IMR-90 (cell line): ENCODE measurements around the gene ZDHHC11B. TPM values are rescaled to one million over a fixed set of nuclear protein-coding genes. Genes with fewer than 3 reads are reported as not detected.
"Not testable (repeated sequence)": the region's sequence is repeated elsewhere in the genome, so short reads cannot be mapped to it uniquely, and the experiment has no call there.

Experiments
- ATAC-seq: fragments of 200-7000 bp; cut with Tn5 transposase; 2 replicates; pipeline ENCODE4 v1.9.1; 2020; ENCODE audit warnings: low read depth, mild to moderate bottlenecking, moderate library complexity
- BruUV-seq: library from RNA; stranded (reverse); fragments of 400-500 nt; replicated peaks from 2 replicates; lab custom pipeline; 2021; lab: Mats Ljungman, UMichigan
- CTCF ChIA-PET: fragments of 300-600 bp; formaldehyde crosslinking; extraction: SDS; loops from one replicate; lab custom pipeline; 2021; ENCODE audit warnings: antibody characterized with exemption; lab: Yijun Ruan, JAX
- POLR2A ChIA-PET: fragments of 300-600 bp; sonication (Branson Sonifier 250); formaldehyde crosslinking; loops from one replicate; lab custom pipeline; 2022; ENCODE audit warnings: antibody characterized with exemption; ENCODE audit not compliant: unreplicated experiment; lab: Charles Lee
- DNase-seq: peaks from one replicate; pipeline ENCODE4 v3.0.0; 2013
- H2AFZ ChIP-seq: replicated peaks from 2 replicates; pipeline ENCODE3; 2013; ENCODE audit warnings: low read length, mild to moderate bottlenecking; ENCODE audit not compliant: poor library complexity
- H2AK5ac ChIP-seq: 2 replicates; pipeline ENCODE4 v1.6.1; 2013; ENCODE audit warnings: low read depth, low read length, inconsistent platforms
- H2AK9ac ChIP-seq: replicated peaks from 2 replicates; pipeline ENCODE3; 2013; ENCODE audit warnings: mild to moderate bottlenecking, low read depth, low read length, moderate library complexity; ENCODE audit not compliant: poor library complexity
- H2BK120ac ChIP-seq: 2 replicates; pipeline ENCODE4 v1.6.1; 2013; ENCODE audit warnings: low read depth, low read length, inconsistent platforms
- H2BK15ac ChIP-seq: 3 replicates; pipeline ENCODE4 v1.6.1; 2013; ENCODE audit warnings: low read depth, low read length, inconsistent platforms
- H2BK20ac ChIP-seq: 2 replicates; pipeline ENCODE4 v1.6.1; 2013; ENCODE audit warnings: low read depth, mild to moderate bottlenecking, inconsistent platforms, low read length, moderate library complexity
- H2BK5ac ChIP-seq: 2 replicates; pipeline ENCODE4 v1.6.1; 2013; ENCODE audit warnings: mild to moderate bottlenecking, low read depth, low read length, inconsistent platforms; ENCODE audit not compliant: poor library complexity, severe bottlenecking
- H3K14ac ChIP-seq: replicated peaks from 2 replicates; pipeline ENCODE4 v1.6.1; 2013; ENCODE audit warnings: low read depth, low read length, inconsistent platforms
- H3K18ac ChIP-seq: 2 replicates; pipeline ENCODE4 v1.6.1; 2013; ENCODE audit warnings: low read depth, low read length, control low read depth
- H3K23ac ChIP-seq: 2 replicates; pipeline ENCODE4 v1.6.1; 2013; ENCODE audit warnings: low read depth, low read length, inconsistent platforms
- H3K27ac ChIP-seq: 2 replicates; pipeline ENCODE4 v1.5.1; 2013; ENCODE audit warnings: mild to moderate bottlenecking, control low read depth, low read length; ENCODE audit not compliant: insufficient read depth
- H3K27me3 ChIP-seq: 2 replicates; pipeline ENCODE4 v1.6.1; 2013; ENCODE audit warnings: low read length; ENCODE audit not compliant: control insufficient read depth, insufficient read depth
- H3K36me3 ChIP-seq: 2 replicates; pipeline ENCODE4 v1.6.1; 2013; ENCODE audit warnings: low read length, mixed read lengths; ENCODE audit not compliant: control insufficient read depth, insufficient read depth
- H3K4ac ChIP-seq: 2 replicates; pipeline ENCODE4 v1.6.1; 2013; ENCODE audit warnings: low read depth, low read length, inconsistent platforms
- H3K4me1 ChIP-seq: 2 replicates; pipeline ENCODE4 v1.6.1; 2013; ENCODE audit warnings: low read length, mixed read lengths; ENCODE audit not compliant: control insufficient read depth, insufficient read depth
- H3K4me2 ChIP-seq: 2 replicates; pipeline ENCODE4 v1.6.1; 2013; ENCODE audit warnings: low read depth, mild to moderate bottlenecking, control low read depth, low read length, moderate library complexity
- H3K4me3 ChIP-seq: 2 replicates; pipeline ENCODE4 v1.5.1; 2013; ENCODE audit warnings: low read depth, mild to moderate bottlenecking, control low read depth, low read length, moderate library complexity; ENCODE audit not compliant: insufficient read depth
- H3K56ac ChIP-seq: 2 replicates; pipeline ENCODE4 v1.6.1; 2013; ENCODE audit warnings: low read length, inconsistent platforms; ENCODE audit not compliant: insufficient read depth; ENCODE audit errors: extremely low read depth
- H3K79me1 ChIP-seq, 2 experiments: 2 replicates each; pipeline ENCODE4 v1.6.1; 2013; ENCODE audit warnings: low read length in 2 of 2, inconsistent platforms in 1 of 2, low read depth in 1 of 2
- H3K9ac ChIP-seq: 2 replicates; pipeline ENCODE4 v1.6.1; 2013; ENCODE audit warnings: low read depth, low read length, control low read depth
- H3K9me1 ChIP-seq: 2 replicates; pipeline ENCODE4 v1.6.1; 2013; ENCODE audit warnings: low read length, inconsistent platforms; ENCODE audit not compliant: insufficient read depth
- H3K9me3 ChIP-seq: 2 replicates; pipeline ENCODE4 v1.6.1; 2013; ENCODE audit warnings: low read length; ENCODE audit not compliant: control insufficient read depth, insufficient read depth
- H4K20me1 ChIP-seq: 2 replicates; pipeline ENCODE4 v1.6.1; 2013; ENCODE audit warnings: low read length, inconsistent platforms; ENCODE audit not compliant: insufficient read depth
- H4K5ac ChIP-seq: 2 replicates; pipeline ENCODE4 v1.6.1; 2013; ENCODE audit warnings: mild to moderate bottlenecking, low read depth, low read length, control low read depth
- H4K8ac ChIP-seq, 2 experiments: 2 replicates each; pipeline ENCODE4 v1.6.1; 2013; ENCODE audit warnings: low read depth in 2 of 2, low read length in 2 of 2, control low read depth in 1 of 2, inconsistent platforms in 1 of 2
- H4K91ac ChIP-seq: 2 replicates; pipeline ENCODE4 v1.6.1; 2013; ENCODE audit warnings: low read depth, low read length, inconsistent platforms; ENCODE audit not compliant: insufficient read depth
- WGBS, 2 experiments: methylation state at CpG; one replicate each; pipeline versions ENCODE4 v1.1.5 to v1.1.7; 2013; ENCODE audit warnings: missing lambda C conversion rate in 2 of 2; ENCODE audit not compliant: insufficient read length in 1 of 2; ENCODE audit errors: extremely low coverage in 2 of 2; 5-methylcytosine and 5-hydroxymethylcytosine counted together
- dilution Hi-C: fragments of 300-500 bp; cut with HindIII; formaldehyde crosslinking; loops from one replicate; pipeline ENCODE4 v1.14.3; 2018; ENCODE audit warnings: low sequenced_read_pairs; ENCODE audit not compliant: unreplicated experiment
- in situ Hi-C: fragments of 300-500 bp; cut with MboI; formaldehyde crosslinking; loops from 3 replicates; pipeline ENCODE4 v1.14.3; 2019; ENCODE audit warnings: low sequenced_read_pairs, inconsistent platforms, mixed read lengths
- intact Hi-C: fragments of 100-400 bp; cut with micrococcal nuclease; formaldehyde crosslinking; loops from 2 replicates; pipeline ENCODE4 v1.10.0; 2022
- polyA plus RNA-seq, 3 experiments: library from polyadenylated mRNA; depleted of rRNA; stranded (reverse); fragments of >200 nt; gene quantifications; 2 replicates each; pipeline ENCODE4 v1.2.3, GENCODE V29; 2012; ENCODE audit warnings: low replicate concordance in 1 of 3
- total RNA-seq: library from RNA; depleted of rRNA; stranded (reverse); fragments of >200 nt; gene quantifications from 2 replicates; pipeline ENCODE4 v1.2.3, GENCODE V29; 2012

Gene ZDHHC11B
- total and polyA plus RNA-seq, 2 of the 4 experiments (the other 2 are of a cell fraction) = 0.12 TPM; not detected in 1

- H2AFZ ChIP-seq, H3K4me2 ChIP-seq, H4K8ac ChIP-seq, H2AK5ac ChIP-seq, dilution Hi-C loops, DNase-seq, H3K4me3 ChIP-seq, H3K4ac ChIP-seq, H3K4me1 ChIP-seq, ATAC-seq, H3K9me3 ChIP-seq, H2BK5ac ChIP-seq, H4K5ac ChIP-seq, H2BK20ac ChIP-seq, BruUV-seq, H3K14ac ChIP-seq, H3K79me1 ChIP-seq, H3K9me1 ChIP-seq, H3K27ac ChIP-seq, H3K56ac ChIP-seq, H3K18ac ChIP-seq, H4K20me1 ChIP-seq, H3K36me3 ChIP-seq, H4K91ac ChIP-seq, CTCF ChIA-PET, H3K23ac ChIP-seq, POLR2A ChIA-PET, H2BK15ac ChIP-seq, H2BK120ac ChIP-seq, H2AK9ac ChIP-seq, H3K9ac ChIP-seq, in situ Hi-C loops: not testable (repeated sequence)
- intact Hi-C loops = loop anchor here (5.0 kb wide), 1 partner anchor 91 kb away; no protein-coding TSS in a partner anchor
- 100% methylated on average over 1 of the region's 6 CpGs; no CpG with 5 or more reads in 1 of the 2 experiments for WGBS, 2 experiments
- H3K27me3 ChIP-seq = peaks cover 18% of the 10 kb centered on the region
These were observed 3.3 kb upstream of the ZDHHC11B start for GRCh38 chr5:787857-788233.

- H3K56ac ChIP-seq, H3K4me1 ChIP-seq, in situ Hi-C loops, H3K79me1 ChIP-seq, H4K20me1 ChIP-seq, H3K18ac ChIP-seq, H3K36me3 ChIP-seq, H2AFZ ChIP-seq, H2AK5ac ChIP-seq, H3K27ac ChIP-seq, ATAC-seq, H2AK9ac ChIP-seq, H3K9me1 ChIP-seq, H2BK120ac ChIP-seq, H3K4ac ChIP-seq, H3K4me3 ChIP-seq, H3K9ac ChIP-seq, H2BK20ac ChIP-seq, POLR2A ChIA-PET, H3K14ac ChIP-seq, H3K4me2 ChIP-seq, H3K23ac ChIP-seq, H4K91ac ChIP-seq, DNase-seq, CTCF ChIA-PET, H2BK15ac ChIP-seq, H4K5ac ChIP-seq, H3K9me3 ChIP-seq, dilution Hi-C loops, H2BK5ac ChIP-seq, BruUV-seq, H4K8ac ChIP-seq: not testable (repeated sequence)
- peaks cover 18% of the 10 kb centered on the region for H3K27me3 ChIP-seq
- intact Hi-C loops = loop anchor here (5.0 kb wide), 1 partner anchor 90 kb away; no protein-coding TSS in a partner anchor
- WGBS, 2 experiments = 59% methylated on average over 7 of the region's 18 CpGs; no CpG with 5 or more reads in 1 of the 2 experiments
These were observed 2.8 kb upstream of the ZDHHC11B start for GRCh38 chr5:787224-787856.
